HepG2 (cell line): ENCODE measurements around the gene ABHD6. TPM values are rescaled to one million over a fixed set of nuclear protein-coding genes. Genes with fewer than 3 reads are reported as not detected.

ENCODE experiments used
- AGO1 ChIP-seq: fragments of 200-400 bp; formaldehyde crosslinking; IDR thresholded peaks from 2 replicates; pipeline ENCODE4 v1.6.1; 2017; ENCODE audit warnings: mild to moderate bottlenecking, low read depth, low read length, moderate library complexity; ENCODE audit not compliant: poor library complexity, severe bottlenecking
- ARID2 ChIP-seq: sonication (generic); formaldehyde crosslinking; IDR thresholded peaks from 2 replicates; pipeline ENCODE4 v1.8.1; 2022; ENCODE audit warnings: mild to moderate bottlenecking, missing genetic modification reagents, borderline replicate concordance
- BHLHE40 ChIP-seq: IDR thresholded peaks from 2 replicates; pipeline ENCODE4 v1.6.1; 2011; ENCODE audit warnings: low read length, improper control_type of control experiment
- CBFB ChIP-seq: sonication (generic); formaldehyde crosslinking; IDR thresholded peaks from 2 replicates; pipeline ENCODE4 v1.4.0; 2020; ENCODE audit warnings: missing genetic modification reagents
- FOXK1 ChIP-seq: sonication (generic); formaldehyde crosslinking; IDR thresholded peaks from 2 replicates; pipeline ENCODE4 v1.4.0; 2020; ENCODE audit warnings: low read depth, missing genetic modification reagents, borderline replicate concordance
- FUBP1 ChIP-seq: sonication (generic); formaldehyde crosslinking; IDR thresholded peaks from 2 replicates; pipeline ENCODE4 v1.5.1; 2020; ENCODE audit warnings: missing genetic modification reagents, mild to moderate bottlenecking, borderline replicate concordance
- KDM5B ChIP-seq: sonication (generic); formaldehyde crosslinking; IDR thresholded peaks from 2 replicates; pipeline ENCODE4 v1.4.0; 2020; ENCODE audit warnings: missing genetic modification reagents, mild to moderate bottlenecking, borderline replicate concordance
- KLF9 ChIP-seq: IDR thresholded peaks from 2 replicates; pipeline ENCODE4 v1.6.1; 2016; ENCODE audit warnings: low read depth
- KMT2A ChIP-seq: sonication (generic); formaldehyde crosslinking; IDR thresholded peaks from 2 replicates; pipeline ENCODE4 v1.4.0; 2020; ENCODE audit warnings: missing genetic modification reagents
- NCOA2 ChIP-seq: sonication (generic); formaldehyde crosslinking; IDR thresholded peaks from 2 replicates; pipeline ENCODE4 v1.8.0; 2022; ENCODE audit warnings: inconsistent platforms
- NFIB ChIP-seq: sonication (generic); formaldehyde crosslinking; IDR thresholded peaks from 2 replicates; pipeline ENCODE4 v1.9.0; 2021; ENCODE audit warnings: missing genetic modification reagents, mild to moderate bottlenecking, borderline replicate concordance
- PATZ1 ChIP-seq: sonication (generic); formaldehyde crosslinking; IDR thresholded peaks from 2 replicates; pipeline ENCODE4 v1.4.0; 2020; ENCODE audit warnings: missing genetic modification reagents
- PHF21A ChIP-seq: sonication (generic); formaldehyde crosslinking; IDR thresholded peaks from 2 replicates; pipeline ENCODE4 v1.5.0; 2020; ENCODE audit warnings: mild to moderate bottlenecking, missing genetic modification reagents
- RAD21 ChIP-seq: fragments of 450-650 bp; formaldehyde crosslinking; IDR thresholded peaks from 2 replicates; pipeline ENCODE4 v1.5.0; 2020; ENCODE audit warnings: mild to moderate bottlenecking
- SMAD1 ChIP-seq: sonication (generic); formaldehyde crosslinking; IDR thresholded peaks from 2 replicates; pipeline ENCODE4 v1.4.0; 2020; ENCODE audit warnings: missing genetic modification reagents, low read depth, mild to moderate bottlenecking, borderline replicate concordance
- TMF1 ChIP-seq: sonication (generic); formaldehyde crosslinking; IDR thresholded peaks from 2 replicates; pipeline ENCODE4 v1.8.1; 2022; ENCODE audit warnings: low read depth, missing genetic modification reagents
- XRCC5 ChIP-seq: fragments of 200-400 bp; formaldehyde crosslinking; optimal IDR thresholded peaks from 2 replicates; pipeline ENCODE3; 2017; ENCODE audit warnings: mild to moderate bottlenecking, low read length
- ZNF253 ChIP-seq: sonication (generic); formaldehyde crosslinking; IDR thresholded peaks from 2 replicates; pipeline ENCODE4 v1.8.0; 2022; ENCODE audit warnings: mild to moderate bottlenecking, missing genetic modification reagents, borderline replicate concordance
- ZNF329 ChIP-seq: sonication (generic); formaldehyde crosslinking; IDR thresholded peaks from 2 replicates; pipeline ENCODE4 v1.9.0; 2021; ENCODE audit warnings: low read depth, mild to moderate bottlenecking, missing genetic modification reagents
- ZNF441 ChIP-seq: sonication (generic); formaldehyde crosslinking; IDR thresholded peaks from 2 replicates; pipeline ENCODE4 v1.7.0; 2021; ENCODE audit warnings: missing genetic modification reagents, borderline replicate concordance
- ZNF558 ChIP-seq: sonication (generic); formaldehyde crosslinking; IDR thresholded peaks from 2 replicates; pipeline ENCODE4 v1.9.0; 2022; ENCODE audit warnings: mild to moderate bottlenecking, missing genetic modification reagents, borderline replicate concordance
- ZNF569 ChIP-seq: sonication (generic); formaldehyde crosslinking; IDR thresholded peaks from 2 replicates; pipeline ENCODE4 v1.5.0; 2020; ENCODE audit warnings: mild to moderate bottlenecking, missing genetic modification reagents, moderate library complexity, borderline replicate concordance
- ZNF570 ChIP-seq: sonication (generic); formaldehyde crosslinking; IDR thresholded peaks from 2 replicates; pipeline ENCODE4 v1.4.0; 2020; ENCODE audit warnings: mild to moderate bottlenecking, missing genetic modification reagents, borderline replicate concordance
- ZNF674 ChIP-seq: sonication (generic); formaldehyde crosslinking; IDR thresholded peaks from 2 replicates; pipeline ENCODE4 v1.5.0; 2020; ENCODE audit warnings: low read depth, mild to moderate bottlenecking, missing genetic modification reagents
- ZNF781 ChIP-seq: sonication (generic); formaldehyde crosslinking; IDR thresholded peaks from 2 replicates; pipeline ENCODE4 v1.5.1; 2020; ENCODE audit warnings: borderline replicate concordance, mild to moderate bottlenecking, missing genetic modification reagents; ENCODE audit errors: not compliant biosample characterization
- ZNF784 ChIP-seq: sonication (generic); formaldehyde crosslinking; IDR thresholded peaks from 2 replicates; pipeline ENCODE4 v1.5.1; 2020; ENCODE audit warnings: missing genetic modification reagents, mild to moderate bottlenecking, borderline replicate concordance
- polyA plus RNA-seq, 8 experiments: library from polyadenylated mRNA; depleted of rRNA in 3 of 8; stranded (reverse) in 7 of 8; unstranded in 1 of 8; fragments of >200 nt; fragmentation: Illumina TruSeq in 4 of 8; extraction: Trizol in 4 of 8; gene quantifications; 2 replicates each; pipeline versions ENCODE4 v1.2.1 to v1.2.3, GENCODE V29; 2011 to 2016; ENCODE audit warnings: low read depth in 4 of 8, missing spikeins in 1 of 8, mixed read lengths in 1 of 8; ENCODE audit not compliant: insufficient read depth in 1 of 8
- total RNA-seq, 5 experiments: library from RNA; depleted of rRNA; stranded (reverse); fragments of >200 nt; fragmentation: Illumina TruSeq; extraction: Trizol; gene quantifications; 2 replicates each; pipeline ENCODE4 v1.2.3, GENCODE V29; 2016; ENCODE audit warnings: low read depth in 1 of 5

ABHD6 gene
- total and polyA plus RNA-seq, 2 of the 13 experiments (the other 11 are each of a cell fraction or from before 2014, with no cell fraction given), result 9.0 to 17.2 TPM

- peak; percentile 34; the same call in 1 of the 2 replicates for TF ChIP-seq KMT2A (CRISPR knock-in tag)
- no peak for TF ChIP-seq ZNF674 (CRISPR knock-in tag)
- TF ChIP-seq FUBP1 (CRISPR knock-in tag), result no peak
- TF ChIP-seq ZNF569 (CRISPR knock-in tag), result no peak
- peak; percentile 94; the same call in 1 of the 2 replicates for TF ChIP-seq ZNF784 (CRISPR knock-in tag)
- TF ChIP-seq PHF21A (CRISPR knock-in tag), result no peak
- peak; percentile 51; the same call in 1 of the 2 replicates for TF ChIP-seq CBFB (CRISPR knock-in tag)
- no peak for TF ChIP-seq ZNF329 (CRISPR knock-in tag)
- no peak for TF ChIP-seq ZNF781 (CRISPR knock-in tag)
- peak; percentile 84 for TF ChIP-seq XRCC5
- peak; percentile 18; the same call in 1 of the 2 replicates for TF ChIP-seq FOXK1
- no peak for TF ChIP-seq ZNF570 (CRISPR knock-in tag)
- no peak for TF ChIP-seq NFIB (CRISPR knock-in tag)
- TF ChIP-seq NCOA2 (CRISPR knock-in tag), result peak; percentile 28; the same call in 1 of the 2 replicates
- no peak; the same call in 1 of the 2 replicates for TF ChIP-seq KDM5B
- TF ChIP-seq TMF1 (CRISPR knock-in tag), result peak; percentile 35; the same call in 1 of the 2 replicates
- TF ChIP-seq ZNF253, result no peak
- TF ChIP-seq BHLHE40, result peak; percentile 53; the same call in 1 of the 2 replicates
- TF ChIP-seq RAD21, result peak; percentile 70
- TF ChIP-seq KLF9 (CRISPR knock-in tag), result no peak
- 0 out of 2 replicates have a peak, but pooled peaks have one; percentile 58 for TF ChIP-seq SMAD1
- TF ChIP-seq PATZ1 (CRISPR knock-in tag), result peak; percentile 88
- TF ChIP-seq ZNF558 (CRISPR knock-in tag), result no peak
- TF ChIP-seq ZNF441 (CRISPR knock-in tag), result 0 out of 2 replicates have a peak, but pooled peaks have one; percentile 71
- no peak for TF ChIP-seq AGO1
- no peak for TF ChIP-seq ARID2
These were observed 95.1 kb downstream of the ABHD6 start, which contains the start of gene PXK (continued) for GRCh38 chr3:58332575-58333188.
